Glutamatergic neuron (in vitro differentiated cells): ENCODE data around the gene FHOD3. TPM values are rescaled to one million over a fixed set of nuclear protein-coding genes. Genes with fewer than 3 reads are reported as not detected.

ENCODE experiments used
- DNase-seq: peaks from one replicate; pipeline ENCODE4 v3.0.0; 2022
- H3K27ac Mint-ChIP-seq: one replicate; pipeline ENCODE4 v1.8.0; 2020; ENCODE audit warnings: mild to moderate bottlenecking, mixed read lengths, inconsistent platforms; ENCODE audit not compliant: unreplicated experiment
- H3K27me3 Mint-ChIP-seq: one replicate; pipeline ENCODE4 v1.8.0; 2020; ENCODE audit warnings: mild to moderate bottlenecking, moderate library complexity, mixed read lengths, inconsistent platforms; ENCODE audit not compliant: unreplicated experiment
- H3K36me3 Mint-ChIP-seq: one replicate; pipeline ENCODE4 v1.8.0; 2020; ENCODE audit warnings: mild to moderate bottlenecking, mixed read lengths, inconsistent platforms; ENCODE audit not compliant: unreplicated experiment
- H3K4me1 Mint-ChIP-seq: one replicate; pipeline ENCODE4 v1.8.0; 2020; ENCODE audit warnings: mild to moderate bottlenecking, low read depth, mixed read lengths, inconsistent platforms; ENCODE audit not compliant: unreplicated experiment
- H3K4me3 Mint-ChIP-seq: one replicate; pipeline ENCODE4 v1.8.0; 2020; ENCODE audit warnings: mild to moderate bottlenecking, mixed read lengths, inconsistent platforms; ENCODE audit not compliant: unreplicated experiment
- H3K9me3 Mint-ChIP-seq: one replicate; pipeline ENCODE4 v1.8.0; 2020; ENCODE audit warnings: mild to moderate bottlenecking, moderate library complexity, mixed read lengths, inconsistent platforms; ENCODE audit not compliant: unreplicated experiment
- total RNA-seq: library from RNA; stranded (reverse); fragmentation: NEBNext Ultra II Directional; extraction: Animal tissue kit (Norgen Biotek cat#: 25700); gene quantifications from one replicate; pipeline ENCODE4 v1.2.1, GENCODE V29; 2021; ENCODE audit not compliant: unreplicated experiment
- TF ChIP-seq, protein P1 (sequence below): fragments of 200-600 bp; sonication (generic); IDR thresholded peaks from one replicate; pipeline ENCODE4 v1.5.0; 2021; ENCODE audit not compliant: partially characterized antibody, unreplicated experiment

The FHOD3 gene
- total RNA-seq, 1 donor from 2014 or later = 21.2 TPM

- Mint-ChIP-seq H3K4me1 (peaks cover 6% of the 10 kb centered on the region), H3K36me3 (peaks cover 21% of the 10 kb centered on the region), H3K4me3 (no peak overlapping the region), H3K9me3 (peaks cover 14% of the 10 kb centered on the region), H3K27ac (no peak overlapping the region), H3K27me3 (no peaks in the 10 kb centered on the region)
- TF ChIP-seq, protein P1, sequence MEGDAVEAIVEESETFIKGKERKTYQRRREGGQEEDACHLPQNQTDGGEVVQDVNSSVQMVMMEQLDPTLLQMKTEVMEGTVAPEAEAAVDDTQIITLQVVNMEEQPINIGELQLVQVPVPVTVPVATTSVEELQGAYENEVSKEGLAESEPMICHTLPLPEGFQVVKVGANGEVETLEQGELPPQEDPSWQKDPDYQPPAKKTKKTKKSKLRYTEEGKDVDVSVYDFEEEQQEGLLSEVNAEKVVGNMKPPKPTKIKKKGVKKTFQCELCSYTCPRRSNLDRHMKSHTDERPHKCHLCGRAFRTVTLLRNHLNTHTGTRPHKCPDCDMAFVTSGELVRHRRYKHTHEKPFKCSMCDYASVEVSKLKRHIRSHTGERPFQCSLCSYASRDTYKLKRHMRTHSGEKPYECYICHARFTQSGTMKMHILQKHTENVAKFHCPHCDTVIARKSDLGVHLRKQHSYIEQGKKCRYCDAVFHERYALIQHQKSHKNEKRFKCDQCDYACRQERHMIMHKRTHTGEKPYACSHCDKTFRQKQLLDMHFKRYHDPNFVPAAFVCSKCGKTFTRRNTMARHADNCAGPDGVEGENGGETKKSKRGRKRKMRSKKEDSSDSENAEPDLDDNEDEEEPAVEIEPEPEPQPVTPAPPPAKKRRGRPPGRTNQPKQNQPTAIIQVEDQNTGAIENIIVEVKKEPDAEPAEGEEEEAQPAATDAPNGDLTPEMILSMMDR = no peak
- DNase-seq = no peak
Observed at GRCh38 chr18:36314754-36315153, 17.2 kb downstream of the FHOD3 start.

DNA sequence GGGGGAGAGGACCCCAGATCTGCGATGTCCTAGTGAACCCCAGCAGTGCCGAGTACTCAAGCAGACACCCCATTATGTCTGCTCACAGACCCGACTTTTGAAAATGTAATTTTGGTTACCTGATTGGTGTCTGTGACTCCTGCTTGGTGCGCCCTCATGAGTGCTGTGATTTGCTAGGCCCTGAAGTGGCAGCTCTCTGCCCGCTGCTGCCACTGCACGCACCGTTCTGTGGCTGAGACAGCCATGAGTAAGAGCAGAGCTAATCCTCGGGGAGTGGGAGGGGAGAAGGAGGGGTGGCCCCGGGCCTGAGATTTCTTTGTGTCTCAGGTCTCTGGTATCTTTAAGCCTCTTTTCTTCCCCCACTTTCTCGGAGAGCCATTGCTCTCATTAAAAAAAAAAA lies 18.2 kb downstream of the FHOD3 start:
- TF ChIP-seq, protein P1 = no peak

DNA sequence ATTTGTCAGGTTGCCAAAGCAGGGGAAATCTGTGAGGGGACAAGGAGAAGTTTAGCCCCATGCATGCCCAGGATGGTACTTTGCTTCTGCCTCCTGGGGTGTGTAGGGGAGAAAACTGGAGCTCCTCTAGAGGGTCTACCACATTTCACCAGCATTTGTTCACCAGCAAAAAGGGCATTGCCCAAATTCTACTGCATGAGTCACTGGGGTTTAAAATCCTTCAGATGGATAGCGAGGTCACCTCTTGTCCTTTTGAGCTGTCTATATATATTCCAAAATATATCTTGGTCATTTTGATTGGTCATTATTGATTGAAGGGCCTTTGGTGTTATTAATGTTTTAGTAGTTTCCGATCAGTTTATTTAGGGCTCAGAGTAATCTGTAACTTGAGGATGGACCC lies 18.7 kb downstream of the FHOD3 start:
- no peak for DNase-seq
- H3K4me1 Mint-ChIP-seq = no peaks in the 10 kb centered on the region
- peaks cover 21% of the 10 kb centered on the region for H3K36me3 Mint-ChIP-seq
- TF ChIP-seq, protein P1 = no peak
- no peaks in the 10 kb centered on the region for H3K27me3 Mint-ChIP-seq
- H3K4me3 Mint-ChIP-seq = no peak overlapping the region
- H3K27ac Mint-ChIP-seq = no peak overlapping the region
- H3K9me3 Mint-ChIP-seq = peaks cover 16% of the 10 kb centered on the region

More for the DNA sequence above, 18.2 kb downstream of the FHOD3 start:
- H3K4me1 Mint-ChIP-seq = peaks cover 2% of the 10 kb centered on the region
- DNase-seq = no peak
- no peak overlapping the region for H3K27ac Mint-ChIP-seq
- peaks cover 14% of the 10 kb centered on the region for H3K9me3 Mint-ChIP-seq
- no peak overlapping the region for H3K4me3 Mint-ChIP-seq
- H3K36me3 Mint-ChIP-seq = peaks cover 21% of the 10 kb centered on the region
- H3K27me3 Mint-ChIP-seq = no peaks in the 10 kb centered on the region

DNA sequence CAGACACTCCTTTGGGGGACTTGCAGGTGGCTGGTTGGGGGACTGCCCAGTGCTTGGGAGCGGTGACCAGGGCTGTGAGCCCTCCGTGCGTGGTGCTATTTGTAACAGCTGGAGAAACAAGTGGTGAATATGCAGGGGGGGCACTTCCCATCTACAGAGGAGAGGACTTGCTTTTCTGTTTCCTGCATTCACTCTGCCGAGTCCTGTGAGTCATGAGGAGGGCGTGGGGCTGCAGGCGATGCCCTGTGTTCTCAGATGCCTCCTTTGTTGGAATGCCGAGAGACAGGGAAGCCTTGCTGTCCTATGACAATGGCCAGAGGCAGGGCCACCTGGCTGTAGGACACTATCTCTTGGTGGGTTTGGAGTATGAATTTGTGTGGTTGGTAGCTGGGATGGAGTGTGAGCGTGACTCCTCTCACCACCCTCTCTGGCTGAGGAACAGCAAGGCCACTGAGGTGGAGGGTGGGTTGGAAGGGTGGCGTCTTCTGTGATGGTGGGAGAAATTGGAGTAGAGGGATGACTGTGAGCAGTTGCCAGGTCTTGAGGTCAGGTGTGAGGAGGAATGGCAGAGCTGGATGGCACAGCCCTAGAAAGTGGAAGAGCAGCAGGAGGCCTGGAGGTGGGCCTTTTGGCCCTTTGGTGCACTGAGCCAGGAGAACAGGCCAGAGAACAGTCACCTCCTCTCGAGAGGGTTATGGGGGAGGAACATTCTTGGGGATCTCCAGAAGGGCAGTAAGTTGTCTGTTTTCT lies 24.3 kb downstream of the FHOD3 start:
- peaks cover 16% of the 10 kb centered on the region for H3K9me3 Mint-ChIP-seq
- TF ChIP-seq, protein P1 = no peak
- peaks cover 14% of the 10 kb centered on the region for H3K36me3 Mint-ChIP-seq
- H3K4me3 Mint-ChIP-seq = no peak overlapping the region
- DNase-seq = no peak
- H3K4me1 Mint-ChIP-seq = no peaks in the 10 kb centered on the region
- no peak overlapping the region for H3K27ac Mint-ChIP-seq
- no peaks in the 10 kb centered on the region for H3K27me3 Mint-ChIP-seq

- H3K27me3 Mint-ChIP-seq = no peaks in the 10 kb centered on the region
- H3K36me3 Mint-ChIP-seq = peaks cover 14% of the 10 kb centered on the region
- no peaks in the 10 kb centered on the region for H3K4me1 Mint-ChIP-seq
- DNase-seq = no peak
- TF ChIP-seq, protein P1 = no peak
- no peak overlapping the region for H3K27ac Mint-ChIP-seq
- H3K4me3 Mint-ChIP-seq = no peak overlapping the region
- H3K9me3 Mint-ChIP-seq = peaks cover 16% of the 10 kb centered on the region
Observed at GRCh38 chr18:36322408-36322728, 24.9 kb downstream of the FHOD3 start.
